Progenitor cell of endocrine pancreas (in vitro differentiated cells): ENCODE measurements around the gene KRT14. TPM values are rescaled to one million over a fixed set of nuclear protein-coding genes. Genes with fewer than 3 reads are reported as not detected.
"Not testable (repeated sequence)": the region's sequence is repeated elsewhere in the genome, so short reads cannot be mapped to it uniquely, and the experiment has no call there.

ENCODE experiments used
- DNase-seq: peaks from one replicate; pipeline ENCODE4 v3.0.0; 2021; ENCODE audit warnings: low spot score; ENCODE audit not compliant: unreplicated experiment
- H3K27ac Mint-ChIP-seq: 2 replicates; pipeline ENCODE4 v1.8.0; 2021; ENCODE audit warnings: mild to moderate bottlenecking, moderate library complexity, mixed read lengths
- H3K27me3 Mint-ChIP-seq: 2 replicates; pipeline ENCODE4 v1.8.0; 2021; ENCODE audit warnings: mixed read lengths
- H3K36me3 Mint-ChIP-seq: 2 replicates; pipeline ENCODE4 v1.8.0; 2022; ENCODE audit warnings: mixed read lengths; ENCODE audit not compliant: insufficient read depth
- H3K4me1 Mint-ChIP-seq: 2 replicates; pipeline ENCODE4 v1.8.0; 2021; ENCODE audit warnings: low read depth, mixed read lengths
- H3K4me3 Mint-ChIP-seq: 2 replicates; pipeline ENCODE4 v1.8.0; 2021; ENCODE audit warnings: low read depth, mild to moderate bottlenecking, moderate library complexity, mixed read lengths
- H3K9me3 Mint-ChIP-seq: 2 replicates; pipeline ENCODE4 v1.8.0; 2021; ENCODE audit warnings: low read depth, mixed read lengths
- CTCF ChIP-seq: fragments of 200-600 bp; sonication (generic); IDR thresholded peaks from one replicate; pipeline ENCODE4 v1.5.0; 2021; ENCODE audit warnings: antibody characterized with exemption, mild to moderate bottlenecking; ENCODE audit not compliant: unreplicated experiment
- total RNA-seq: library from RNA; stranded (reverse); gene quantifications from 2 replicates; pipeline ENCODE4 v1.2.1, GENCODE V29; 2021

KRT14 gene
- total RNA-seq, 1 donor from 2014 or later: not detected

GRCh38 chr17:41544491-41544892, 42.2 kb downstream of the KRT14 start:
- TF ChIP-seq CTCF: no peak
- Mint-ChIP-seq H3K27me3 (no peaks in the 10 kb centered on the region), H3K27ac (peak overlapping the region; percentile 96), H3K4me3 (no peak overlapping the region), H3K36me3 (no peaks in the 10 kb centered on the region), H3K9me3 (no peaks in the 10 kb centered on the region), H3K4me1 (peaks cover 45% of the 10 kb centered on the region)
- no peak for DNase-seq

DNA sequence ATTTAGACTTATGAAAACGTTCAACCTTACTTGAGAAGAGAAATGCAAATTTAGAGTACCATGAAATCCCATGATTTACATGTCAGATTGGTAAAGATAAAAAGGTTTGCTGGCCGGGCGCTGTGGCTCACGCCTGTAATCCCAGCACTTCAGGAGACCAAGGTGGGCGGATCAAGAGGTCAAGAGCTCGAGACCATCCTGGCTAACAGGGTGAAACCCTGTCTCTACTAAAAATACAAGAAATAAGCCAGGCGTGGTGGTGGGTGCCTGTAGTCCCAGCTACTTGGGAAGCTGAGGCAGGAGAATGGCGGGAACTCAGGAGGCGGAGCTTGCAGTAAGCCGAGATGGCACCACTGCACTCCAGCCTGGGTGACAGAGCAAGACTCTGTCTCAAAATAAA, 43.9 kb downstream of the KRT14 start:
- H3K4me3 Mint-ChIP-seq, H3K9me3 Mint-ChIP-seq, H3K27me3 Mint-ChIP-seq, DNase-seq, H3K36me3 Mint-ChIP-seq: not testable (repeated sequence)
- peaks cover 40% of the 10 kb centered on the region for H3K4me1 Mint-ChIP-seq
- H3K27ac Mint-ChIP-seq: peak overlapping the region; percentile 56

DNA sequence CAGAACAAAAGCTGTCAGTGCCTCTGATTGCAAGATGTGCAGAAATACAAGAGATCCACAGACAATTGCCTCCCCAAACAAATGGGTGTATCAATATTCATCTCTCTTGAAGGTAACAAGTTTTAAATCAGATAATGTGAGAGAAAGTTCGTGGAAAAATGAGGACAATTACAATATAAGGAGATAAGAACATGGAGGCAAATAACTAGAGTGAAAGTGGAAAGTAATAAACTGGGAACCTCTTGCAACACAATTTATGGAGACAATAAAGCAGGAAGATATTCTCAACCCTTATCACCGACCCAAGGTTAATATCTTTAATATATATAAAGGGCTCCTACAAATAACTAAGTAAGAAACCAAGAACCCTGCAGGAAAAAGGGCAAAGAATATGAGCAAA, 44.3 kb downstream of the KRT14 start:
- Mint-ChIP-seq H3K9me3 (no peaks in the 10 kb centered on the region), H3K4me1 (peaks cover 39% of the 10 kb centered on the region), H3K36me3 (no peaks in the 10 kb centered on the region), H3K27ac (peak overlapping the region; percentile 56), H3K4me3 (no peak overlapping the region), H3K27me3 (no peaks in the 10 kb centered on the region)
- DNase-seq: no peak
- no peak for TF ChIP-seq CTCF

GRCh38 chr17:41540921-41541625, 45.6 kb downstream of the KRT14 start:
- peaks cover 47% of the 10 kb centered on the region for H3K4me1 Mint-ChIP-seq
- H3K36me3 Mint-ChIP-seq: no peaks in the 10 kb centered on the region
- DNase-seq: no peak
- no peaks in the 10 kb centered on the region for H3K9me3 Mint-ChIP-seq
- H3K4me3 Mint-ChIP-seq: no peak overlapping the region
- no peaks in the 10 kb centered on the region for H3K27me3 Mint-ChIP-seq
- peak overlapping the region; percentile 87 for H3K27ac Mint-ChIP-seq
- no peak for TF ChIP-seq CTCF

- Mint-ChIP-seq H3K36me3 (no peaks in the 10 kb centered on the region), H3K4me3 (no peak overlapping the region), H3K4me1 (peaks cover 54% of the 10 kb centered on the region), H3K27ac (peak overlapping the region; percentile 3), H3K9me3 (no peaks in the 10 kb centered on the region), H3K27me3 (no peaks in the 10 kb centered on the region)
- no peak for DNase-seq
- no peak for TF ChIP-seq CTCF
These were observed 46.6 kb downstream of the KRT14 start for GRCh38 chr17:41539979-41540701.

DNA sequence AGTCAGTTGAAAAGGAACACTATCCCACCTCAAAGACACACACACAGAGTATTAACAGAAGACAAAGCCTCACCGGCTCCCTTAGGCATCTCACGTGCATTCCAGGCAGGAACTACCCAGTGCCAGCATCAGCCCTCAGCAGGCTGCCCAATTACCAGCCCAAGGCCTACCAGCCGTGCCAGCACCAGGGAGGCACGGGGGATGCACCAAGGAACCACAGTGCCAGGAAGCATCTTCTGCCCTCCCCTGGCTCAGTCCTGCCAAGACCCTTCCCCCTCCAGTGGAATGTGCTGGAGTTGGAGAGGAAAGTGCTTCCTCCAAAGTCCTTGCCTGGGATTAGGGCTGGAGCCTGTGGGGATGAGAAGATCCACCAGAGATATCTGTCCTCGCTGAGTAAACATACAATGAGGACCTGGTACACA, 47.6 kb downstream of the KRT14 start:
- Mint-ChIP-seq H3K27ac (no peak overlapping the region), H3K36me3 (no peaks in the 10 kb centered on the region), H3K4me1 (peaks cover 46% of the 10 kb centered on the region), H3K27me3 (no peaks in the 10 kb centered on the region), H3K9me3 (no peaks in the 10 kb centered on the region), H3K4me3 (no peak overlapping the region)
- DNase-seq: no peak
- no peak for TF ChIP-seq CTCF
